ENCODE measurements around the gene UBE2G2. TPM values are rescaled to one million over a fixed set of nuclear protein-coding genes. Genes with fewer than 3 reads are reported as not detected.

UBE2G2 gene
- polyA plus RNA-seq, 1 experiment = 62.2 TPM

- Histone ChIP-seq H3K9me3 (ENCODE audit: control insufficient read depth, insufficient read depth, low read length) (no peaks in the 10 kb centered on the region), H3K4me3 (ENCODE audit: low read depth, low read length) (no peak overlapping the region), H3K27ac (ENCODE audit: low read depth, low read length) (no peak overlapping the region), H3K27me3 (ENCODE audit: control insufficient read depth, insufficient read depth, low read length) (no peaks in the 10 kb centered on the region)
- DNase-seq (ENCODE audit: low read depth, low spot score) = no peak
- TF ChIP-seq CTCF (IDR thresholded peaks at IDR 0.05; ENCODE audit: low read depth, low read length) = no peak
- POLR2A ChIA-PET = no interaction called here
- CTCF ChIA-PET = interaction anchor here (0.5 kb wide), 1 partner anchor 491 kb away, joined by 4 read pairs; no protein-coding TSS in a partner anchor
These were observed 6.3 kb downstream of the UBE2G2 start for GRCh38 chr21:44795342-44795741.

GRCh38 chr21:44793592-44794374 lies 7.8 kb downstream of the UBE2G2 start:
- ChIA-PET POLR2A (interaction anchor here (0.5 to 0.8 kb wide), 2 partner anchors 8 to 39 kb away, joined by 5 to 6 read pairs; partner anchors contain the start of gene UBE2G2), CTCF (interaction anchor here (0.8 to 2.1 kb wide), 30 partner anchors 8 to 900 kb away, joined by 3 to 21 read pairs (median 4); partner anchors contain the start of gene UBE2G2)
- no peak for DNase-seq (ENCODE audit: low read depth, low spot score)
- no peak for TF ChIP-seq CTCF (IDR thresholded peaks at IDR 0.05; ENCODE audit: low read depth, low read length)
- no peaks in the 10 kb centered on the region for H3K9me3 ChIP-seq (ENCODE audit: control insufficient read depth, insufficient read depth, low read length)
- H3K27ac ChIP-seq (ENCODE audit: low read depth, low read length) = no peak overlapping the region
- no peak overlapping the region for H3K4me3 ChIP-seq (ENCODE audit: low read depth, low read length)
- no peaks in the 10 kb centered on the region for H3K27me3 ChIP-seq (ENCODE audit: control insufficient read depth, insufficient read depth, low read length)

GRCh38 chr21:44792702-44793591 lies 8.7 kb downstream of the UBE2G2 start:
- Histone ChIP-seq H3K27ac (ENCODE audit: low read depth, low read length) (peak overlapping the region; percentile 11), H3K4me3 (ENCODE audit: low read depth, low read length) (no peak overlapping the region), H3K9me3 (ENCODE audit: control insufficient read depth, insufficient read depth, low read length) (no peaks in the 10 kb centered on the region), H3K27me3 (ENCODE audit: control insufficient read depth, insufficient read depth, low read length) (no peaks in the 10 kb centered on the region)
- peak; percentile 76 for TF ChIP-seq CTCF (IDR thresholded peaks at IDR 0.05; ENCODE audit: low read depth, low read length)
- POLR2A ChIA-PET = interaction anchor here (0.5 to 0.8 kb wide), 2 partner anchors 9 to 38 kb away, joined by 5 to 6 read pairs; partner anchors contain the start of gene UBE2G2
- CTCF ChIA-PET = interaction anchor here (0.7 to 2.1 kb wide), 28 partner anchors 9 to 489 kb away, joined by 3 to 21 read pairs (median 5); partner anchors contain the start of gene UBE2G2
- no peak for DNase-seq (ENCODE audit: low read depth, low spot score)

GRCh38 chr21:44791993-44792392 lies 9.6 kb downstream of the UBE2G2 start:
- Histone ChIP-seq H3K4me3 (ENCODE audit: low read depth, low read length) (no peak overlapping the region), H3K9me3 (ENCODE audit: control insufficient read depth, insufficient read depth, low read length) (no peaks in the 10 kb centered on the region), H3K27me3 (ENCODE audit: control insufficient read depth, insufficient read depth, low read length) (no peaks in the 10 kb centered on the region), H3K27ac (ENCODE audit: low read depth, low read length) (no peak overlapping the region)
- DNase-seq (ENCODE audit: low read depth, low spot score) = no peak
- no peak for TF ChIP-seq CTCF (IDR thresholded peaks at IDR 0.05; ENCODE audit: low read depth, low read length)
- POLR2A ChIA-PET = no interaction called here
- CTCF ChIA-PET = no interaction called here
